GM23338 (cell line): Measurements from ENCODE around the gene EMX1.

Experiments
- CREB1 ChIP-seq: fragments of 250-450 bp; sonication (Bioruptor Pico); IDR thresholded peaks from 2 replicates; pipeline ENCODE4 v1.5.0; 2020; ENCODE audit warnings: low read depth, mild to moderate bottlenecking, moderate library complexity
- CTCF ChIP-seq, 2 experiments: fragments of 200-600 bp in 1 of 2; sonication (generic) in 1 of 2; conservative IDR thresholded peaks; 2 replicates each; pipeline versions ENCODE4 v1.5.1 to v1.6.1; 2016 to 2017; ENCODE audit warnings: antibody characterized with exemption in 2 of 2, low read depth in 2 of 2, mild to moderate bottlenecking in 2 of 2, moderate library complexity in 1 of 2
- EZH2 ChIP-seq: fragments of 200-600 bp; sonication (generic); IDR thresholded peaks from one replicate; pipeline ENCODE4 v1.8.0; 2017; ENCODE audit warnings: antibody characterized with exemption, mild to moderate bottlenecking, low read depth; ENCODE audit not compliant: unreplicated experiment
- EZH2phosphoT487 ChIP-seq: fragments of 200-600 bp; sonication (generic); IDR thresholded peaks from one replicate; pipeline ENCODE4 v1.8.1; 2018; ENCODE audit warnings: antibody characterized with exemption; ENCODE audit not compliant: unreplicated experiment
- JUNB ChIP-seq: IDR thresholded peaks from one replicate; pipeline ENCODE4 v1.6.1; 2016; ENCODE audit warnings: antibody characterized with exemption; ENCODE audit not compliant: unreplicated experiment
- POLR2AphosphoS5 ChIP-seq: IDR thresholded peaks from 2 replicates; pipeline ENCODE4 v1.6.1; 2016; ENCODE audit warnings: antibody characterized with exemption, low read depth

GRCh38 chr2:72913486-72914205 lies 3.7 kb upstream of the EMX1 start:
- TF ChIP-seq CTCF (conservative IDR thresholded peaks at IDR 0.05; ENCODE audit: low read depth in 2 of 2) (peak; percentile 21 to 33; a peak in 3 of 4 replicates), JUNB (no peak), EZH2phosphoT487 (no peak), EZH2 (peak; percentile 63), POLR2AphosphoS5 (no peak), CREB1 (CRISPR knock-in tag) (no peak)
